Kidney capillary endothelial cell (primary cell): ENCODE measurements around the gene KLHL22.
"Not testable (repeated sequence)": the region's sequence is repeated elsewhere in the genome, so short reads cannot be mapped to it uniquely, and the experiment has no call there.

Experiments used
- DNase-seq: peaks from one replicate; pipeline ENCODE4 v3.0.0-alpha.2; 2018; ENCODE audit warnings: low spot score

Gene KLHL22

DNA sequence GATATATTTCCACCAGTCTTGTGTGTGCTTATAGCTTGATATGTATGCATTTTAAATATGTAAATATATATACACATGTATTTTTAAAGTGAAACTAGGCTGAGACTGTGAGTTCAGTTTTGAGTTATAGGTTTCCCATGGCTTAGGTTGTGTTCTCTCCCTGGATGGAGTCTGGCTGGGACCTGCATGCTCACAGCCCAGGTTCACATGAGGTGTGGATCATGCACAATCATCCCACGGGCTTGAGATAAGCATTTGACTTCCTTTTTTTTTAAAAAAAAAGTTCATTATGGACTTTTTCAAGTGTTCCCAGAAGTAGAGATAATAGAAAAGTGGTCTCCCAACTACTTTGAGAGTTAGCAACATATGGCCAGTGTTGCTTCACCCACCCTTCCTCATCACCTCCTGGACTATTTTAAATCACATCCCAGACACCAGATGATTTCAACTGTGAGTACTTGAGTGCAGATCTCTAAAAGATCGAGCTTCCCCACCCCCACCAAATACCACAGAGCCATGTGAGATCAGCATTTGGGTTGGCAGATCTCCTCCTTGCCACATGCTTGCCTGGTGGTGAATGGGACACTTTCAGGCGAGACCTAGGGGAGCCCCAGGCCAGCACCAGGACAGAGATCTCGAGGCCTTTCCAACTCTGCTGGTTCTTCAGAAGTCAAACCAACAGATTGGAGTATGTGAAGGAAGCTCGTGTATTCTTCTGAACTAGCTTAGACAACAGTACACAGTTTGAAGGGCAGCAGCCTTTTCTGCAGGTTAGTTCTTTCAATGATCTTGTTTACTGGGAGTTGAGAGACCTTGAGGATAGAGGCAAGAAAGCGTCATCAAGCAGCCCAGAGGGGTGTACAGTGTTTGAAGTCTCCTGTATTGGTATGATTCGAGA, 27.7 kb upstream of the KLHL22 start:
- DNase-seq = no peak

DNA sequence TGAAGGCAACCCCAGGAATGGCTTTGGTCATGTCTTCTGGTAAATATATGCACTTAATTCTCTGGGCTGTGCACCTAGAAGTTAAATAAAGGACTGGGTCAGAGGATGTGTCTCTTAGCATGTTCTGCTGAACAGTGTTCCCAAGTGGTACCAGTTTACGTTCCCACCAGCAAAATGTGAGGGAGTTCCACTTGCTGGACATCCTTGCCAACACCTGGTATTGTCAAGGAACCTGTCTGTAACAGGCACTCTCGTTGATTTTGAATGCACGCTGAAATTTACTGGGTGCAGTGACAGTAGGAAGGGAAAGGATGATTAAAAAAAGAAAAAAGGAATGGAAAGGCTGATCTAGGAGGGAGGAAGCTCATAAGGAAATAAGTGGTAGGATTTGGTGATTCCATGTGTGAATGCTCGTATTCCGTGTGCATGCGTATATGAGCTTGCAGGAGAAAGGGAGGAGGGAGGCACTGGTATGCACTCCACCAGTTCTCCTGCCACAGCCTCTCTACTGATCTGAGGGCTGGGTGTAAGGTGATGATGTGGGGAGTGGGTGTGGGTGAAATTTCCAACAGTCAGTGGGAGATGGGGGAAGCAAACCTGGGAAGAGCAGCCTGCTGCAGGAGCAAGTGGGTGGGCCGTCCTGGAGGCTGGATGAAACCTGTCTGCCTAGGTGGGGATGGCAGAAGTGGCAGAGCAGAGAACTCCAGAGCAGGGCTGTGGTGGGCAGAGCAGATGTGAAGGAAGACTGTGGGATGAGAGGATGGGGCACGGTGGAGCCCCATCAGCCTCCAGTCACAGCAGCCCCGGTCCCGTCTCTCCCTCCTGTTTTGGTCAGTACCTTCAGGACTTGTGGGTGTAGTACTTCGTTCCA, 26.8 kb upstream of the KLHL22 start:
- no peak for DNase-seq

DNA sequence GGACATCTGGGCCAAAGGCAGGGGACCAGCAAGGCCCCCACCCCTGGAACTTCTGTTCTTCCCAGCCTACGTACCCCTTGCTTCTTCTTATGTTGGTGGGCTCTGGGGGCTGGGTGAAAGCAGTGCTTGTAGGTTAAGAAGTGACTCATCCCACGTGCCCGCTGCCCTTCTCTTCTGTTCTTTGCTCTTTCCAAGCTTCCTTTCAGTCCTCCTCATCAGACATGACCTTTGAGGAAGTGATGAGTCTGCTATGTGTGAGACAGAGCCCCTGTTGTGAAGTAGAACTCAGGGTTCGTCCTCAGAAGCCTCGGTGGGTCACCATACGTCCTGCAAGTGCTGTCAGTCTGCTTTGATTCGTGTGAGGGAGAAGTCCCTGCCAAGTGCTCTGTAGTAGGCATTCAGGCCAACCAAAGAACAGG, 24.5 kb upstream of the KLHL22 start:
- no peak for DNase-seq

DNA sequence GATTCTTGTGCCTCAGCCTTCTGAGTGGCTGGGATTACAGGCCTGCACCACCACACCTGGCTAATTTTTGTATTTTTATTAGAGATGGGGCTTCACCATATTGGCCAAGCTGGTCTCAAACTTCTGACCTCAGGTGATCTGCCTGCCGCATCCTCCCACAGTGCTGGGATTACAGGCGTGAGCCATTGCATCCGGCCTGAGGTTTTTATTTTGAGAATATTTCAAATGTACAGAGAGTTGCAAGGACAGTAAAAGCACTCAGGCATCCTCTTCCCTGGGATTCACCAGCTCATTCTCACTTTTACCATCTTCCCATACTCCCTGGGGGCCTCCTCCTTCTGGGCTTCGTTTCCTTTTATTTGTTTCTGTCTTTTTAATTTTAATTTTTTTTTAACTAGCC, 24.0 kb upstream of the KLHL22 start:
- no peak for DNase-seq

DNA sequence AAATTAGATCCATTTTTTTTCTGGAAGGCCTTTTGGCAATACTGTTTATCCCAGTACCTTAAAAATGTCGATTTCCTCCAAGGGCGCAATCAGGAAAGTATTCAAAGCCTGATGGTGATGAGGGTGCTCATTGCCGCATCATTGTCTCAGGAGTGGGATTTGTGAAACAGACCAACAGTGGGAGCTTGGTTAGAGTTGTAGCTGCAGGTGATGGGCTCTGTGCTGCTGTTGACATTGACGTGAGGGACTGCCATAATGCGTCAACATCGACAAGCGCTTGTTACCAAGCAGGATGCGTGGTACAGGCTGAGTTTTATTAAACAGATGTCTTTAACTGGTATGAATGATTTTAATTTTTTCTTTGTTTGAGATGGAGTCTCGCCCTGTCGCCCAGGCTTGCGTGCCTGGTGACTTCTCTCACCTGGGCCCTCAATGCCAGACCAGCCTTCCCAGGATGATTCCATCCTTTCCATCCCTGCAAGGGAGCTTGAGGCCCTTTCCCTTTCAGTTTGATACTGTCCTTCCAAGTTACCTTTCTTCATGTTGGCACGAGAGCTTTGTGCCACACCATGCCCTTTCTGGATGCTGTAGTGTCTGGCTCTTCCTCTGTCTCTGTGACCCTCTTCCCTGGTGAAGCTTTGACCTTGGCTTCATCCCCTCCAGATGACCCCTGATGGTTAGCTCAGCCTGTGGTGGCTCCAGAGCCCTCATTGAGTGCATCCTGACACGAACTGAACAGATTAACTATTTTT, 22.4 kb upstream of the KLHL22 start:
- no peak for DNase-seq

DNA sequence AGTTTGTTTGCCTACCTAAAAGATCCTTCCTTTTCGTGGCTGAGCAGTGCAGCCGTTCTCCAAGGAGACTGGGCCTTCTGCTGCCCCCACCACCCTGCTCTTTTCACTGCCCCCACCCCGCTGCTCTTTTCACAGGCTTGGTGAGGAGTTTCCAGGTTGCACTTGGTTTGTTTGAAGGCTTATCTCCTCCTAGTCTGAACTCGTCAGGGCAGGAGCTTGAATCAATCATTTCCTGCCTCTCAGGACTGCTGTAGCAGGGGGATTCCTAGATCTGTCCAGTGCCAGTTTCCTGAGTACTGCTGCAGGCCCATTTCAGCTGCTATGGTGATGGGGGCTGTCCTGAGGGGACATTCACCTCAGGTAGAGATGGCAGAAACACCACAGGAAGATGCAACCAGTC, 21.8 kb upstream of the KLHL22 start:
- peak; percentile 52 for DNase-seq

DNA sequence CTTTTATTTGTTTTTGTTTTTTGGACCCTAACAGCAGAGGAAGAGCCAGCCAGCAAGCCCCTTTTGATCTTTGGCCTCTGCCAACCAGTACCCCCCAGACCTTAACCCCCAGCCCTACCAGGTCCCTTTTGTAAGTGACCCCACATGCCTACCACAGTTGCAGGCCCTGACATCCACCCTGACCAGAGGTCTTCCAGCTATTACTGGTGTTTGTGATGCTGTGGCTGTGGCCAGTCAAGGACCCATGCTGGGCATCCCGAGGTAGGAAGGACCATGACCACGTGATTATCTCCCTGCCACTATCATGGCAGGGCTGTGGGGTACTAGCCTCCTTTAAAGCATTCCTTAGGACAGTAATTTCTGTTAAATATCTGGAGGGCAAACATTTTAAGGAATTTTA, 20.8 kb upstream of the KLHL22 start:
- DNase-seq = no peak

DNA sequence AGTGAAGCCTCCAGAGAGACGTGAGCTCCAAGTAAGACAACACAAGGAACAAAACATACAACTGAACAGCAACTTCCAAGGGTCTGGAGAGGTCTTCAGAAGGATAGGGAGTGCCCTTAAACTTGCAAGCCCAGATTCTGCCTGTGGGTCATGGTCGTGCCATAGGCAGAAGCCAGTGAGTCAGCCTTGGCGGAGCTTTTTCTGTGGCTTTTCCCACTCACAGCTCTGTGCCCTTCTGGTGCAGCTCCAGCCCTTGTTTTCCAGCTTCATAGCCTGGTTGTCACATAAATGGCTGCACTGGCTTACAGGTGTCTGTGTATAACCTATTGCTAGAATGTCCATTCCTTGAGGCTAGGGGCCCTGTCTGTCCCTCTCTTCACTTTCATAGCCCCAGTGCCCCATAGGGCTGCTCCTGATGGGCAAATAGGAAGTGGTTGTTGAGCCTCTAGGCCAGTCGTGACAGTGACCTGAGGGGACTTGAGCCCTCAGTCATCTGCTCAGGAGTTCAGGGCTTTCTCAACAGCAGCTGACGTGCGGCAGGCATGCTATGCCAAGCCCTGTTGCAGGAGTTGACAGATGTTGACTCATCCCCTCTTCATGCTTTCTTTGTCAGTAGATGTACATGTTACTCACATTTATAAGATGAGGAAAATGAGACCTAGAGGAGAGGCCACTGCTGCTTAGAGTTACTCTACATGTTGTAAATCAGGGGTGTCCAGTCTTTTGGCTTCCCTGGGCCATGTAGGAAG, 19.2 kb upstream of the KLHL22 start:
- DNase-seq = no peak

DNA sequence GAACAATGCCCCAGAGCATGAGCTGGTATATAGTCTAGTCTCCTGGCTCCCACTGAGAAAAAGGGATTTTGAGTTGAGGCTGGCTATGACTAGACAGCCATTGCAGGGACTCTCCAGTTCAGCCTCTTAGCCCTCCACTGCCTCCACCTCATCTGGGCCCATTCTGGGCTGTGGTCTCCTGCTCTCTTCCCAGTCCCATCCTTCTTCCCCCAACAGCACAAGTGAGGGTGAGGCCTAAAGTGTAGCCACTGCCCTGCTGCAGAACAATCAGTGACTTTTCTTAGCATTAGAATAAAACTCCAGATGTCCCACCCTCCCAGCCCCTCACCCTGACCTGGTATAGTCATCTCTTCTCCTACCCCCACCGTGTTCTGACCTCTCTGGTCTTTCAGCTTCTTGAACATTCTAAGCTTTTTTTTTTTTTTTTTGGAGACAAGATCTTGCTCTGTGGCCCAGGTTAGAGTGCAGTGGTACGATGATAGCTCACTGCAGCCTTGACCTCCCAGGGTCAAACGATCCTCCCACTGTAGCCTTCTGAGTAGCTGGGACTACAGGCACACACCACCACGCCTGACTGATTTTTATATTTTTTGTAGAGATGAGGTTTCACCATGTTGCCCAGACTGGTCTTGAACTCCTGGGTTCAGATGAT, 16.1 kb upstream of the KLHL22 start:
- no peak for DNase-seq

DNA sequence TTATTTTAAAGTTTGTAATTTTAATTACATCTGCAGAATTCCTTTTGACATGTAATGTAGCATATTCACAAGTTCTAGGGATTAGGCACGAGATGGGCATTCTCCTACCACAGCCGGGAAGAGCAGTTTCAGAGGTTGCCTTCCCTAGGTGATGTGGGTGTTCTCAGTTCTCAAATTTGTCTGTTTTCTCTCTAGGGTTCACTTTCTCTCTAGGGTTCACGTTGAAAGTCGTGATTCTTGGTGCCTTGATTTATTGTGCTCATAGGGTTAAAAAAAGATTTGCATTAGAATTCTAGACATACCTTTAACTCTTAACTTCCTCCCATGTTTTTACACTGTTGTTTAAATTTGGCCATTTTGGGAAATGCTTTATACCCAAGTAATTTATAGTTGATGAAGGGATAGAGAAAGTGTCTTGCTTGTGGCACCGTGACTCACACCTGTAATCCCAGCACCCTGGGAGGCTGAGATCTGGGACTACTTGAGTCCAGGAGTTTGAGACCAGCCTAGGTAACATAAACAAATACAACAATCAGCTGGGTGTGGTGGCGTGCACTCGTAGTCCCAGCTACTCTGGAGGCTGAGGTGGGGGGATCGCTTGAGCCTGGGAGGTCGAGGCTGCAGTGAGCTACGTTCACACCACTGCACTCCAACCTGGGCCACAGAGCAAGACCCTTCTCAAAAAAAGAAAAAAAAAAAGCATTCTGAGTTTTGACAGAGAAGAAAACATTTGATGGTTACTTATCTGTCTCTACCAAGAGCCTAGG, 15.4 kb upstream of the KLHL22 start:
- no peak for DNase-seq

DNA sequence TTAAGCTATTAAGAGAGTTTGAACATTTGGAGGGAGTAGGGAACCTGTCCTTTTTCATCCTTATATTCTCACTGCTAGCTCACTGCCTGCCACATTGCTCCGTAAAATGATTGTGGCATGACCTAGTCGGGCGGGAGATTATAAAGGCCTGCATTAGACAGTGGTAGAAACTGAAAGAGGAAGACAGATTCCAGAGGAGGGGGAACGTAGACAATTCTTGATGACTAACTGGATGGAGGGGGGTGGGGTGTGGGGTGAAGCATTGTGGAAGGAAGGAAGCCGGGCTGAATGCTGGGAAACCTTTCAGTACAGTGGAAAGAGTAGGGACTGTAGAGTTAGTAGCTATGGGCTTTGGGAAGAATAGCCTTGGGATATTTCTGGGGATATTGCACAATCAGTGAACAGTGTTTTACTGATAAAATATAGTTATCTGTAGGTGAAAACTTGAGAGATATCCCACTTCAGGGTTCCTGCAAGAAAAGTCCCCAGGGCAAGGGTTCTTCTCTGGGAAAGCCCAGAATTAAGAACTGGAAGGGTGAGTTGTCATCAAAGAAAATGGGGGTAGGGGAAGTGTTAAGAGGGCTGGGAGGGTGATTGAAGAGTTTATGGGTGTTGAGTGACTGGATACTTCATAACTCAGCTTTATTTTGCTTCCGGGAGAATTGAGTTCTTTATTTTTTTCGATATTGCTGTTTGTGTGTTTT, 13.9 kb upstream of the KLHL22 start:
- peak; percentile 90 for DNase-seq

DNA sequence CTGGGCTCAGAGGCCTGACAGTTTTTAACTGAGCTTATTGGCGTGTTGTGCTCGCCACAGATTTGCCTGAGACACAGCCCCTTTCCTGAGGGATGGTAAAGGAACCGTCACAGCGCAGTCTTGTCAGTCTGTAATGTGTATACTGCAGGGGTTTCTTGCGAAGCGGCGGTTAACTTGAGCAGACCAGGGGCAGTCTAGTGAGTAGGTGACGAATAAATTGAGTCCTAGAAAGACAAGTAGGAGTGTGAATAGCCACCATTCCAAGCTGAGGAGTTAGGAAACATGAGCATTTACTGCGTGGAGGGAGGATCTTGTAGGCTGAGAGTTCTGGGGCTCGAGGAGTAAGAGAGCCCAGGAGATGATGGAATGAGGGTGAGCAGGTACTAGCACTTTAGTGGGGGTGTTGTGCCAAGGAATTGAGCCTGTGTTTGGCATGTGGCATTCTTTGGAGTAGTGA, 13.2 kb upstream of the KLHL22 start:
- DNase-seq = no peak

DNA sequence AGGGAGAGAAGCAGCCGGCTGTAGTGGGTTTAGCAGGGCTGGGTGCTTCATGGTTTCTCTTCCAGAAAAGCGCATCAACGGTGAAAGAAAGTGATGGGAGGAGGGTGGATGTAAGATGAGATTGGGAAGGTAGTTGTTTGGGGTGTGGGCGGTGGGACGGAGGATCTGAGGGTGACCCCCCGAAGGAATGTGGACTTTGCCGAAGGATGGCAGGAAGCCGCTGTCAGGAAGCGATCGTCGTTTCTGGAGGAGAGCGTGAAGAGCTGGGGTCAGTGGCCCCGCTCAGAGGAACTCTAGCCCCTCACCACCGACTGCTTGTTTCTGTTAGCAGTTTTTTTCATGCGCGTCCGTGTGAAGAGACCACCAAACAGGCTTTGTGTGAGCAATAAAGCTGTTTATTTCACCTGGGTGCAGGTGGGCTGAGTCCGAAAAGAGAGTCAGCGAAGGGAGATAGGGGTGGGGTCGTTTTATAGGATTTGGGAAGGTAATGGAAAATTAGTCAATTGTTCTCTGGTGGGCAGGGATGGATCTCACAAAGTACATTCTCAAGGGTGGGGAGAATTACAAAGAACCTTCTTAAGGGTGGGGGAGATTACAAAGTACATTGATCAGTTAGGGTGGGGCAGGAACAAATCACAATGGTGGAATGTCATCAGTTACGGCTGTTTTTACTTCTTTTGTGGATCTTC, 12.6 kb upstream of the KLHL22 start:
- not testable (repeated sequence) for DNase-seq

DNA sequence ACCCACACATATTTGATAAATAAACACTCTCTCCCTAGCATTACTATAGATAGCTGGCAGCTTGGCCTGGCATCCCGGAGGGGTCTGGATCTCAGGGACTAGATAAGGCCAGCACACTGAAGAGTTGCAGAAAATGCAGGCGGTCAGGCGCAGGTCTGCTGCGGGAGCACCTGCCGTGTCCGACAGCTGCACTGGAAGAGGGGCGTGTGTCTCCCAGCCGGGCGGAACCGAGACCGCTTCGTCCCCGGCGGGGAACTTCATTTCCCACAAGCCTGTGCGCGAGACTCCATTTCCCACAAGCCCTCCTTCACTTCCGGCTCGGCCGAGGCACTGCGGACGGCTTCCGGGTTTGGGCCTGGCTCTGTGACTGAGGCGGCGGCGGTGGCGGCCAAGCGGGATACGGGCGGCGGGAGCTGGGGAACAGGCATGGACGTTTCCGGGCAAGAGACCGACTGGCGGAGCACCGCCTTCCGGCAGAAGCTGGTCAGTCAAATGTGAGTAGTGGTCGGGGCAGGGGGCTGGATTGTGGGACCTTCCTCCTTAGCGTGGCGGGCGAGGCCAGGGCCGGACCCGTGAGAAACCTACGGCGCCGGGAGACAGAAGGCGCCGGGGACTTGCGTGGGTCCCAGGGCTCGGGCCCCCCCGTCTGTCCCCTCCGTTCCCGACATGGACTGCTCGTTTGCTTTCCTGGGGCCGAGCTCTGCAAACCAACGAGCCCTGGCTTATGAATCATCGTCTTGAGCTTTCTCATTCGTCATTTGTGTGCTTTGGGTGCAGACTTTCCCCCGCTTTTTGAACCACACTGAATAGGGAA, 11.9 kb upstream of the KLHL22 start, which contains the start of gene MED15:
TSS of gene MED15 (plus strand) at position 358 of the 814 bp plus-strand sequence. CDS start at position 427, 69 bp downstream.
- DNase-seq = peak; percentile 83

DNA sequence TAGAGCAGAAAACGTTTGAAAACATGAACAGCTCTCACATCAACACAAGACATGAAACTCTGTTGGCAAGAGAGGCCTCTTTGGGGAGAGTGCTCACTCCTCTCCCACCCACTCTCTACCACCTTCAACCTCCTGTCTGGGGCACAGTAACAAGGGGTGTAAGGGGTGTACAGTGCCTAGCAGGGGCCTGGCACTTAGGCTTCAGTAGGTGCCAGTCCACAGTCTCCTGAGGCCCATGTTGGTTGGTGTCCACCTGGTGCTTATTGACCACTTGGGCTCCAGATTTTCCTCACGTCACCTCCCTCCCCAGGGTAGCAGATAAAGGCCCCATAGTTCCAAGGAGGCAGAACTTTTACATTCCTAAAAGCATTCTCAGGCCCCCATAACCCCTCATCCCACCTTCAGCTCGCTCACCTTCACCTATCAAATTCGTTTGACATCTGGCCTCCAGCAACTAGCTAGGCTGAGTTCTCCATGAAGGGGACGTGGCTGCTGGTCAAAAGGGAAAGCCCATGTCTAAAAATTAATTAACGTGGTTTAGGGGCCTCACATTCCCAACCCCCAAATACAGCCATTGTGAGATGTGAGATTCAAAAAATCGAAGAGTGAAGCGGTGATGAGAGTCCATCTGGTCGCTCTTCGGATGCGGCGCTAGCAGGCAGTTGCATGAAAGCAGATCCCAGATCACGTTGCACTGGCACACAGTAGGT, 11.1 kb upstream of the KLHL22 start:
- DNase-seq = no peak

DNA sequence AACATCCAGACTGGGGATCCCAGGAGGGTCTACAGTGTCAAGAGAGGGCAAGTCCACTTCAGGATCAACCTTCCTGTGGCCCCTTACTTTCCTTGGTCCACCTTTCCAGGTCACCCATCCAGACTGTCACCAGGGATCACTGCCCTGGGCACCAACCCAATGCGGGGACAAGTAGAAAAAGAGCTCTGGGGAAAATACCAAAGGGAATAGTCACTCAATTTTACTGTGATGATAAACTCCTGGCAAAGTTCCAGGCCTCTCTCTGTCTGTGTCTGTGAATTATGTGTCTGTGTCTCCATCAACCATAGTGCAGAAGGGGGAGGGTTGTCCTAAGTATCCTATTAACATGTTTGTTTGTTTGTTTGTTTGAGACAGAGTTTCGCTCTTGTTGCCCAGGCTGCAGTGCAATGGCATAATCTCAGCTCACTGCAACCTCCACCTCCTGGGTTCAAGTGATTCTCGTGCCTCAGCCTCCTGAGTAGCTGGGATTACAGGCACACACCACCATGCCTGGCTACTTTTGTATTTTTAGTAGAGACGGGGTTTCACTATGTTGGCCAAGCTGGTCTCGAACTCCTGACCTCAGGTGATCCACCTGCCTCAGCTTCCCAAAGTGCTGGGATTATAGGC, 8.8 kb upstream of the KLHL22 start:
- DNase-seq = not testable (repeated sequence)

DNA sequence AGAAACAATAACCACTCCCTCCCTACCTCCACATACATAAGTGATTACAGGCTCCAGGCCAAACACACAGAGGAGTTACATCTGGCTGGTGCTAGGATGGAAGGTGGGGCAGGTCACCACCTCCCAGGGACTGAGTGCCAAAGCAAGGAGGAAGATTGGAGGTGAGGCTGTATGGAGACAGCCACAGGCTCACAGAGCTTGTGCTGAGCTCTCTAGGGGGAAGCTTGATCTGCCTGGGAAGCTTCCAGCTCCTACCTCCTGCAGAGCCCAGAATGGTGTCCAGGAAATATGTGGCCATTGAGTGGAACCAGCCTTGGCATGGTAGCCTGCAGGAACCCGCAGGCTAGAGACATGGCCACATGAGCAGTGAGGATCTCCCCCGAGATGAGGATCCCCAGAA, 8.2 kb upstream of the KLHL22 start:
- no peak for DNase-seq
